Endometrial microvascular endothelial cells (primary cell): ENCODE data around the gene PRSS8. TPM values are rescaled to one million over a fixed set of nuclear protein-coding genes. Genes with fewer than 3 reads are reported as not detected.
"Not testable (repeated sequence)": the region's sequence is repeated elsewhere in the genome, so short reads cannot be mapped to it uniquely, and the experiment has no call there.

ENCODE experiments used
- in situ Hi-C: cut with HindIII; loops from 2 replicates; pipeline ENCODE4 v1.10.0; 2017; ENCODE audit warnings: low sequenced_read_pairs, low pct_unique_long_range_greater_than_20kb; ENCODE audit errors: inconsistent ontology term
- total RNA-seq: library from RNA; depleted of rRNA; stranded (reverse); fragments of >200 nt; gene quantifications from one replicate; pipeline ENCODE4 v1.2.3, GENCODE V29; 2015; ENCODE audit errors: inconsistent ontology term

The PRSS8 gene
- total RNA-seq, 1 donor from 2014 or later, result not detected

DNA sequence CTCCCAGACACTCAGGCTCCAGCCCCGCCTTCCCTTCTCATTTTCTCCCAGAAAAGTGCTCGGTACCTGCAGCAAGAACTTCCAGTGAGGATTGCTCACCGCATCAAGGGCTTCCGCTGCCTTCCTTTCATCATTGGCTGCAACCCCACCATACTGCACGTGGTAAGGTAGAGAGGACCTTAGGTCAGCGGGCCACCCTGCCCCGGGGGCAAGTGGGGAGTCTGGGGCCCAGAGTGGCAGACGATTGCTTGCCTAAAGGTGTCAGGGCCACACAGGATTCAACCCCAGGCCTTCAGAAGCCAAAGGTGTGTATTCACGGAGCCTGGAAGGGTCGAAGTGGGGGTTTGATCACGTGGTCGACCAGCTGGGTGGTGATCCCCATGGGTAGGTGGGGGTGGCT lies 25.9 kb downstream of the PRSS8 start:
- in situ Hi-C loops, result no loop called here

DNA sequence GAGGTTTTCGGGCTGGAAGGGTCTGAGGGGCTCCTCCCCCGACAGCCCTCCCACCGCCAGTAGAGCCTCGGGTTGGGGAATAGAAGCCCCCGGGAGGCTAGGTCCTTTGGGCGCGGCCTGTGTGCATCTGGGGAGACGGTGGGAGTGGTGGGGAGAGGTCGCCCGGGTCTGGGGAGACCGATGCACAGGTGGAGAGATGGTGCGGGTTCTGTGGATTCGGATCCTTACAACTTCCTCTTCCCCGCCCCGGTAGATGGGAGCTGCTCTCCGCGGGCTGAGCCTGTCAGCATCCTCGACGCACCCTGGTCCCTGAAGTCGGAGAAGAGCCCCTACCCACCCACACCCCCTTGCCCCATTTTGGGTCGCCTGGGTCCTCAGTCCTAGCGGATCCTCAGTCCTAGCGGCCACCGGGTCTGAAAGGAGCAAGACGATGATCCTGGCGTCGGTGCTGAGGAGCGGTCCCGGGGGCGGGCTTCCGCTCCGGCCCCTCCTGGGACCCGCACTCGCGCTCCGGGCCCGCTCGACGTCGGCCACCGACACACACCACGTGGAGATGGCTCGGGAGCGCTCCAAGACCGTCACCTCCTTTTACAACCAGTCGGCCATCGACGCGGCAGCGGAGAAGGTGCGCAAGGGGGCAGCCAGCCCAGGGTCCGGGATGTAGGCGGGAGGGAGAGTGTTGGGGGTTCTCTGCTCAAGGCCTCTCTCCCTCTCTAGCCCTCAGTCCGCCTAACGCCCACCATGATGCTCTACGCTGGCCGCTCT lies 26.6 kb downstream of the PRSS8 start:
- in situ Hi-C loops, result no loop called here

DNA sequence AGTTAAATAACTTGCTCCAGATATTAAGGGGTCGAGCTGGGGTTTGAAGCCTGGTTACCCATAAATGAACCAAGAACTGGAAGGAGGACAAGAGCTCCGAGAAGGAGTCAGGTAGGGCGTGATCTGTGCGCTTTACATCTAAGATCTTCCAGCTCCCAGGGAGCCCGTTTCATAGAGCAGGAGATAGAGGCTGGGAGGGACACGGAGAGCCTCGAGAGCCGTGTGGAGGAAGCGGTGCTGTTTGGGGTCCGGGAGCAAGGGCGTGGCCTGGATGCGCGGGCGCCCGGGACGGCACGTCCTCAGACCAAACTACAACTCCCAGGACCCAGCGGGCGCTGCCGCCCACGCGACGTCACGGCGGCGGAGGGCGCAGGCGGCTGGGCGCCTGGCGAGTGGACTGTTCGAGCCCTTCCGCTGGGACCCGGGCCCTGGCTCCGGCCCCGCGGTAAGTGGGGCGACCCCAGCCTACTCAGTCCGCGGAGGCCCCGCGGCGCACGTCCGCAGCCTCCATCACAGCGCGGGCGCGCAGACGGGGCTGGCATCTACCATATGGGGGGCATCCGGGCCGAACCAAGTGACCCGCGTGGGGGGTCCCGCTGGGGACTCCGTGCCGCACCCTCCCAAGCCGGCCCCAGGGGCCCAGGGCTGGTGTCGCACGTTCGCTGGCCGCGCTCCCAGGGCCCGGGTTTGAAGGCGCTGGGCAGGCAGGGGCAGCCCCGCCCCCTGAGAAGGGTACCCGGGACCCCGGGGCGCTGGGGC lies 27.3 kb downstream of the PRSS8 start, which contains the start of gene BCKDK:
TSS of gene BCKDK (plus strand) at position 352 of the 759 bp plus-strand sequence. CDS start 838 bp downstream, outside the sequence.
- in situ Hi-C loops, result no loop called here

DNA sequence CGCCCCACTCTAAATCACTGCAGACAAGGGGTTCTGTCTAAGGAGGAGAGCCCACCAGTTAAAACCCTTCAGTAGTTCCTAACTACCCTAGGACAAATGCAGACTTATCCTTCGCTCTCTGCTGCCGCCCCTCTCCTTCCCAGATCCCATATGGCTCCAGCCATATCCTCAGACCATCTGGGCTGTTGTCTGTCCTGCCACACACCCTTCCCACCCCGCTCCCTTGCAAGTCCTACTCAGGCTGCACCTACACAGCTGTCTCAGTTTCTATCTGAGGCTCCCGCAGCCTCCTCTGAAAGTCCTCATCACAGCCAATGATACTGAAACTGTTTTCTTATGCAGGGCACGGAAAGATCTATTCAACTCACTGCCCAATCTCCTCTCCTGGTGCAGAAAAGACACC lies 28.1 kb downstream of the PRSS8 start:
- in situ Hi-C loops, result no loop called here

DNA sequence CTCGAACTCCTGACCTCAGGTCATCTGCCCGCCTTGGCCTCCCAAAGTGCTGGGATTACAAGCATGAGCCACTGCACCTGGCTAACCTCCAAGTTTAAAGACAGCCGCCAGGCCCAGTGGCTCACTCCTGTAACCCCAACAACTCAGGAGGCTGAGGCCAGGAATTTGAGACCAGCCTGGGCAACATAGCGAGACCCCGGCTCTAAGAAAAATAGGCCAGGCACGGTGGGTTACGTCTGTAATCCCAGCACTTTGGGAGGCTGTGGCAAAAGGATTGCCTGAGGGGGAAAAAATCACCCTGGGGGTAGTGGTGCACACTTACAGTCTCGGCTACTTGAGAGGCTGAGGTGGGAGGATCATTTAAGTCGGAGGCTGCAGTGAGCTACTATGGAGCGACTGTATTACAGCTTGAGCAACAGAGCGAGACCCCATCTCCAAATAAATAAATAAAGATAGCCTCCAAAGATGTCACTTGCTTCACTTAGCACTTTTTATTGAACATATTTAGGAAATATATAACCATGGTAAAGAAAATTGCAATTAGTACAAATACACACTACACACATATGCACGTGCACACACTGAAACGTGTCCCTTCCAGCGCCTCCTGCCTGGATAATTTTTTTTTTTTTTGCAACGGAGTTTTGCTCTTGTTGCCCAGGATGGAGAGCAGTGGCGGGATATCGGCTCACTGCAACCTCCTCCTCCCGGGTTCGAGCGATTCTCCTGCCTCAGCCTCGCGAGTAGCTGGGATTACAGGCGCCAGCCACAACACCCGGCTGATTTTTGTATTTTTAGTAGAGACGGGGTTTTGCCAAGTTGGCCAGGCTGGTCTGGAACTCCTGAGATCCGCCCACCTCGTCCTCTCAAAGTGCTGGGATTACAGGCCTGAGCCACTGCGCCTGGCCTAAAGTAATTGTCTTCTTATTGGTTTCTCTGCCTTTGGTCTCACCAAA lies 28.7 kb downstream of the PRSS8 start:
- in situ Hi-C loops, result no loop called here

DNA sequence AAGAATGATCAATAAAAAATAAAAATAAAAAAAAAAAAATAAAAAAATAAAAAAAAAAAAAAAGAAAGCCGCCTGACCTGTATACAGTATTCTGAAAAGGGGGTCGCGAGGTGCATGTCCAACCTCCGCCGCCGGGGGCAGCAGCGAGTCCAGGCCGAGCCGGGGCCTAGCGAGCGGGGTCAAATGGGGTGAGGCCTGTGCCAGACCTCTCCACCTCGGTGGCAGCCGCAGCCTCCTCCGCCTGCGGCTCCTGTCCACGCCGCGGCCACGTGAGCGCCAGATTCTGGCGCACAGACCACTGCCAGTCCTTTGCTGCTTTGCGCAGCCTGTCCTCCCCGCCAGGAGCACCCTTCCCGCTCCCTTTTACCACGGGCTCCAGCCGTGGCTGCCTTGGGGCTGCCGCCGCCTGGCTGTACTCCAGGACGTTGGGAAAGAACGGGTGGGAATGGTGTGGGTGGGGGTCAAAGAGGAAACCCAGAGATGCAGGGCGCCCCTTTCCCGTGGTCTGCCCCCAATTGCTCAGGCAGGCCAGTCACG lies 29.8 kb downstream of the PRSS8 start:
- in situ Hi-C loops, result no loop called here

DNA sequence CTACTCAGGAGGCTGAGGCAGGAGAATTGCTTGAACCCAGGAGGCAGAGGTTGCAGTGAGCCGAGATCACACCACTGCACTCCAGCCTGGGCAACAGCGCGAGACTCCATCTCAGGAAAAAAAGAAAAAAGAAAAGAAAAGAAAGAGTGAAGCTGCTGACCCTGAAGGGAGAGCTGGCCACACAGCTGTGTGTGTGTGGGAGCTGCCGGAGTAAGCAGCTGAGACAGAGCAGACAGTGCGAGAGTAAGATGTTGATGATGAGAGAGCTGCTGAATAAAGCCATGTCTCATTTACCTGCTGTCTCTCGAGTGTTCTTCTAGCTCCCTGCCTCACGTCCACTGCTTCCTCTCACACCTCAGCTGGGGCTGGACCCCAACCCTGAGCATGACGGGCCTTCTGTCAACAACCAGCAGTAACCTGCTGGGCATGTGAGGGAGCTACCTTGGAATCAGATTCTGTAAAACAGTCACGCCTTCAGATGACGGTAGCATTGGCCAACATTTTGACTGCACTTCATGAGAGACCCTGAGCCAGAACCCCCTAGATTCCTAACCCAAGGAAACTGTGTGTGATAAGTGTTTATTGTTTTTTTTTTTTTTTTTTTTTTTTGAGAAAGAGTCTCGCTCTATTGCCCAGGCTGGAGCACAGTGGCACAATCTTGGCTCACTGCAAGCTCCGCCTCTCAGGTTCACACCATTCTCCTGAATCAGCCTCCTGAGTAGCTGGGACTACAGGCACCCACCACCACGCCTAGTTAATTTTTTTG lies 34.5 kb downstream of the PRSS8 start:
- in situ Hi-C loops, result not testable (repeated sequence)

DNA sequence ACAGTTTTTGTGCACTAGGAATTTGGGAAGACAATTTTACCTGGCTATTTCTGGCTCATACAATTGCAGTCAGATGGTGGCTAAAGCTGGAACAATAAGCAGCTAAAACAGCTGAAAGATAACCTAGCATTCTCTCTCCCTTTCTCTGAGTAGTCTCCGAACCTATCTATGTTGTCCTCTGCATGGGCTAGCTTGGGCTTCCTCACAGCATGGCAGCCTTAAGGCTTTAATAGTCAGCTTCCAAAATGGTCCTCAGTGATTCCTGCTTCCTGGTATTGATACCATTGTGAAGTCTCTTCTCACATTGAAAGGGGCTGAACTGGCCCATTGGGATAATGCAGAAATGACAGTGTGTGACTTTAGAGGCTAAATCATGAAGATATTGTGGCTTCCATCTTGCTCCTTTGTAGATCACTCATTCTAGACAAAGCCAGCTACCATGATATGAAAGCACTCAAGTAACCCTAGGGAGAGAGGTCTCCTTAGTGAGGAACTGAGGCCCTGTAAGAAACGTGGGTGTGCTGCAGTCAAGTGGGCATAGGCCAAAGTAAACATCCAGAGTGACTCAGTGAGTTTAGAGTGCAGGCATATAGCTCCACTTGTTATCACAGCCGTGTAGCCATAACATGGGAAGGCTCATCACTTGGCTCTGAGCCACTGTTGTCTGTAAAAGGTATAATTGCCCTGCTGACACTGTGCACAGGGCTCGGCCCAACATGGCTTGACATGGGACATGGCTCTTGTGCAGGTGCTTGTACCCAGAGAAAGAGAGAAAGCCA lies 35.5 kb downstream of the PRSS8 start:
- in situ Hi-C loops, result no loop called here

DNA sequence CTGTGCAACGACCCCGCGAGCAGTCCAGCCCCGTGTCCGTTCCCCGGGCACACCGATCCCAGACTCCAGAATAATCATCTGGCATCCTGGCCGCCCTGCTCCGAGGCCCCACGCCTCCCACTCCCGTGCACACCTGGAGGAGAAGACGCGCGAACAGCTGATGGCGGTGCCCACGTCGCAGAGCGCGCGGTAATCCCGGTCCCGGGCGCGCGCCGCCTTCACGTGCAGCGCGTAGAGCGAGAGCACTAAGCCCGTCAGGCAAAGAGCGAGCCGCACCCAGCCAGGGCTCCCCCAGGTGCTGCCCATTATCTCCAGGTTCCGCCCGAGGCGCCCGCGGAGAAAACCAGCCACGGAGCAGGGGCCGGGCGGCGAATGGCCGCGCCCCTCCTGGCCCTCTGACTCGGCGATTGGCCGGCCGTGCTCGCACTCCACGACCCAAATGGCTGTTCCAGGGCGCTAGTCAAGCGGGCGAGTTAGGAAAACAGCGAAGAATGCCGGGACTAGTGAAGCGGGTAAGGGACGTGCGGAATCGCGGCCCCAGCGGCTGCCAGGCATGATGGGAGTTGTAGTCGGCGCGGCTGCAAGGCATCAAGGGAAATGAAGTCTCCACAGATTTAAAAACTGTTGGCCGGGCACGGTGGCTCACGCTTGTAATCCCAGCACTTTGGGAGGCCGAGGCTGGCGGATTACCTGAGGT lies 41.0 kb downstream of the PRSS8 start, which contains the start of gene VKORC1:
TSS of gene VKORC1 (minus strand) at position 374 of the 697 bp plus-strand sequence. CDS start at position 306, 68 bp downstream.
- in situ Hi-C loops, result no loop called here

DNA sequence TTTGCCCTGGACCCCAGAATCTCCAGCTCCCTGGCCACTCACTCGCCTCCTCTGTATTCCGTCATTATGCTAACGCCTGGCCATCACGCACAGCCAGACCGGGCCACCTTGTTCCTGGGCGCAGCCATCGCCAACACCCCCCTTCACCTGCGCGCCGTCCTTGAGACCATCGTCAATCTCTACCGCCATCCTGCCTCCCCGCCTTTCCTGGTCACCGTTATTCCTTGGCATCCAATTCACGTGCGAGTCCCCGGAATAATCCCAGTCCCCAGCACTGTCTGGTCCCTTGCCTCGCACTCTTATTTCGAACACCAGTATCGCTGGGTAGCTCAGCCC lies 41.5 kb downstream of the PRSS8 start:
- in situ Hi-C loops, result no loop called here

DNA sequence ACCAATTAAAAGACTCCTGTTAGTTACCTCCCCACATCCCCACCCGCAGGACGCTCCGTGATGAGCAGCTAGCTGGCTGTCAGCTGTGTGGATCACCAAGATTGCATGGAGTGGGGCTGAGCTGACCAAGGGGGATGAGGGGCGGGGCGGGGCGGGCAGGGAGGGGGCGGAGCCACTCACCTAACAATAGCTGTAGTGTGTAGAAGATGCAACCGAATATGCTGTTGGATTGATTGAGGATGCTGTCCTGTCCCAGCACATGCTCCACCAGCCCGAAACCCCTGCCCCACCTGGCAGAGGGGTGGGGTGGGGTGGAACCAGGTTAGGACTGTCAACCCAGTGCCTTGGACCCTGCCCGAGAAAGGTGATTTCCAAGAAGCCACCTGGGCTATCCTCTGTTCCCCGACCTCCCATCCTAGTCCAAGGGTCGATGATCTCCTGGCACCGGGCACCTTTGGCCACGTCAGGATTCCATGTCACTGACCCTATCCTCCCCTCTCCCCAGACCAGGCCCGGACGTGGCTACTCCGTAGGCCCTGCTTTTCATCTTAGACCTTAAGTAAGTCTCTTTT lies 42.3 kb downstream of the PRSS8 start:
- in situ Hi-C loops, result no loop called here

DNA sequence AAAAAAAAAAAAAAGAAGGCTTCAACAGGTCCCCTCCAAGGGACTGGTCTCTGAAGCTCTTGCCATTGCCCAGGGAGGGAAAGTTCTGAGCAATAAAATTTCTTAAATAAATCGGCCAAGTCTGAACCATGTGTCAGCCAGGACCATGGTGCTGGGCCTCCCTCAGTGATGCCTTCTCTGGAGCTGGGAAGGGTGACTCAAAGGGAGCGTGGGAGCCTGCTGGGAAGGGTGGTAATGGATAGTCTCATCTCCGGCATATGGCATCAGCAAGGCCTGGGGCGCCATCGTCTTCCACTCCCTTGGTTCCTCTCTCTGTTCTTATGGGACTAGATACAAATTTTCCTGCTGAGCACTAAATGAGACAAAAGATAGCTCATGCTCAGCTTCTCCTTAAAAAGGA lies 43.2 kb downstream of the PRSS8 start:
- in situ Hi-C loops, result no loop called here

DNA sequence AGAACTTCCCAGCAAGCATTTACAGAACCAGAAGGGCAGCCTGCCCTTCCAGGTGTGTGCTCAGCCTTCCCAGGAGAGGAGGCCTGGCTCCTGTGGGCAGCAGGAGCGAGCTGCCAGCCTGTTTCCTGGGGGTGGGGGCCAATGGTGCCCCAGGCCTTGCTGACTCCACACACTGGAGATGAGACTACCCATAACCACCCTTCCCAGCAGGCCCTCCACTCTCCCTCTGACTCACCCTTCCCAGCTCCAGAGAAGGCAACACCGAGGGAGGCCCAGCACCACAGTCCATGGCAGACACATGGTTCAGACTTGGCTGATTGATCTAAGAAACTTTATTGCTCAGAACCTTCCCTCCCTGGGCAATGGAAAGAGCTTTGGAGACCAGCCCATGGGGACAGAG lies 45.0 kb downstream of the PRSS8 start:
- in situ Hi-C loops, result no loop called here

DNA sequence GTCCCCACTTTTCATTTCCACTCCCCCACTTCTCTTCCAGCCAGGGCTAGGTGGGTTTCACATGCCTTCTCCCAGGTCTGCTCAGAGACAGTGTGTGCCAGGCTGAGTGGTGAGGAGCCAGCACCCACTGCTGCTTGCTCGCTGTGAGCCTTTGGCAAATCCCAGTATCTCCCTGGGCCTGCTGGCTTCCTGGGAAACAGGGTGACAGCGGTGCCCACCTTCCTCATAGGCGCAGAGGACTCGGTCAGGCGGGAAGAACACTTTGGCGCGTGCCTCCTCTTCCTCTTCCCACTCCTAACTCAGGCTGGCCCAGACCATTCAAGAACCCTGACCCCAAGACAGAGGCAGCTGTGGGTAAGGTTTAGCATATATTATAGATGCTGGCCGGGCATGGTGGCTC lies 46.3 kb downstream of the PRSS8 start:
- in situ Hi-C loops, result no loop called here

DNA sequence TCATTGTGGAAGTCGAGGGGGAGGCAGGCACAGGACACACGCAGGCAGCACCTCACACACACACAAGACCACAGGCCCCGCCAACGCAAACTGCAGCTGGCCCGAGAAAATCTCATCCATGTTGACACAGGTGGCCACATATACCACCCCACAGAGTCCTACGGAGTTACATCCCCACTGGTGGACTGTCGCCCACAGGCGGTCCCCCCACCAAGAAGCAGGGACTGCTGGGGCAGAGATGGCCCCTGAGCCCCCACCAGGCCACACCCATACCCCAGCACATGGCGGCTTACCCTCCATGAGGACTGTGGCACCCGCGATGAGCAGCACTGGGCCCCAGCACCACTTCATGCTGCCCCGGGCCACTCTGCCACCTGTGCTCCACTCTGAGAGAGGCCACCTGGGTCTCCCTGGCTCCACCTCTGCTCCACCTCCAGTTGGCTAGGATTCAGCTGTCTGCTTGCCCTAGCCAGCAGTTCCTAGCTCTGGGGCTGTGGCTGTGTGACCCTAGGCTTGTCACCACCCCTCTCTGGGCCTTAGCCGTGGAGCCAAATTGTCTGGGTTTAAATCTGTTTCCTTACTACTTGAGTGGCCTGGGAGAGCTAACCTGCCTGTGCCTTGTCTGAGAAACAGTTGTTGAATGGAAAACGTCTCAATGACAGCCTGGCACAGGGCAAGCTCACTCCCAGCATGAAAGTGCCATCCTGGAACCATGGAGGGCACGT lies 46.9 kb downstream of the PRSS8 start, which contains the start of gene PRSS53:
TSS of gene PRSS53 (minus strand) at position 485 of the 725 bp plus-strand sequence. CDS start at position 351, 134 bp downstream.
- in situ Hi-C loops, result no loop called here

DNA sequence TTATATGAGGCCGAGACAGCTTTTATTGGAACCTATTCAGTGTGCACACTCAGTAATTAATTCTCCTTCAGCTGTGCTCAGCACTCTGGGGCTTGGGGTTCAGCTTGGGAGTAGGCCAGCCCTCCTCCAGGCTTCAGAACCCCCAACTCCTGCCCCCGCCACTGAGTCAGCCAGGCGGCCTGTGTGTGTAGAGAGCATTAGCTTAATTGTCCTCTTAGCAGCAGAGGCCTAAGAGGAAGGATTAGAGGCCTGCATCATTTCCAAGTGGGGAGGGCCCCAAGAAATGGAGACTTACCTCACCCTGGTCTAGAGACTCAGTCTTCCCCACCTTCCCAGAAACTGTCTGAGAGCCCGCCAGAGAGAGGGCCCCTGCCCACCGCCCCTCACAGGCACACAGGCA lies 47.6 kb downstream of the PRSS8 start:
- in situ Hi-C loops, result no loop called here
